MCF 10A (cell line): ENCODE results near the gene MRFAP1L1. TPM values are rescaled to one million over a fixed set of nuclear protein-coding genes. Genes with fewer than 3 reads are reported as not detected.

Source experiments
- BruUV-seq: library from RNA; stranded (reverse); fragments of 400-500 nt; replicated peaks from 2 replicates; lab custom pipeline; 2021; lab: Mats Ljungman, UMichigan
- CTCF ChIA-PET: fragments of 300-600 bp; sonication (Branson Sonifier 250); formaldehyde crosslinking; extraction: SDS; loops from one replicate; lab custom pipeline; 2021; ENCODE audit warnings: antibody characterized with exemption, inconsistent platforms; lab: Yijun Ruan, JAX
- POLR2A ChIA-PET: fragments of 300-600, 350-650 bp; sonication (Branson Sonifier 250); formaldehyde crosslinking; extraction: SDS; loops from one replicate; lab custom pipeline; 2020; ENCODE audit warnings: antibody characterized with exemption, inconsistent platforms; lab: Yijun Ruan, JAX
- DNase-seq: peaks from one replicate; pipeline ENCODE4 v3.0.0-alpha.2; 2018; ENCODE audit not compliant: unreplicated experiment
- H3K27ac Mint-ChIP-seq: one replicate; pipeline ENCODE4 v1.8.0; 2022; ENCODE audit warnings: mild to moderate bottlenecking, low read depth, mixed read lengths; ENCODE audit not compliant: unreplicated experiment
- H3K27me3 Mint-ChIP-seq: one replicate; pipeline ENCODE4 v1.8.0; 2022; ENCODE audit warnings: mixed read lengths; ENCODE audit not compliant: insufficient read depth, unreplicated experiment
- H3K36me3 Mint-ChIP-seq: one replicate; pipeline ENCODE4 v1.8.0; 2022; ENCODE audit warnings: mild to moderate bottlenecking, moderate library complexity, mixed read lengths; ENCODE audit not compliant: insufficient read depth, unreplicated experiment
- H3K4me1 Mint-ChIP-seq: one replicate; pipeline ENCODE4 v1.8.0; 2022; ENCODE audit warnings: mixed read lengths; ENCODE audit not compliant: insufficient read depth, unreplicated experiment
- H3K4me3 Mint-ChIP-seq: one replicate; pipeline ENCODE4 v1.8.0; 2022; ENCODE audit warnings: mild to moderate bottlenecking, moderate library complexity, mixed read lengths; ENCODE audit not compliant: unreplicated experiment
- H3K9me3 Mint-ChIP-seq: one replicate; pipeline ENCODE4 v1.8.0; 2022; ENCODE audit warnings: mixed read lengths; ENCODE audit not compliant: unreplicated experiment
- intact Hi-C: fragments of 100-400 bp; cut with micrococcal nuclease; formaldehyde crosslinking; loops from 2 replicates; pipeline ENCODE4 v1.14.1; 2022
- total RNA-seq: library from RNA; stranded (reverse); gene quantifications from 2 replicates; pipeline ENCODE4 v1.2.3, GENCODE V29; 2022
- TF ChIP-seq, protein P1 (sequence below): fragments of 200-600 bp; IDR thresholded peaks from one replicate; pipeline ENCODE4 v1.8.0; 2022; ENCODE audit warnings: antibody characterized with exemption, mild to moderate bottlenecking; ENCODE audit not compliant: unreplicated experiment

The MRFAP1L1 gene
- total RNA-seq, 1 experiment from 2014 or later: 42.5 TPM

DNA sequence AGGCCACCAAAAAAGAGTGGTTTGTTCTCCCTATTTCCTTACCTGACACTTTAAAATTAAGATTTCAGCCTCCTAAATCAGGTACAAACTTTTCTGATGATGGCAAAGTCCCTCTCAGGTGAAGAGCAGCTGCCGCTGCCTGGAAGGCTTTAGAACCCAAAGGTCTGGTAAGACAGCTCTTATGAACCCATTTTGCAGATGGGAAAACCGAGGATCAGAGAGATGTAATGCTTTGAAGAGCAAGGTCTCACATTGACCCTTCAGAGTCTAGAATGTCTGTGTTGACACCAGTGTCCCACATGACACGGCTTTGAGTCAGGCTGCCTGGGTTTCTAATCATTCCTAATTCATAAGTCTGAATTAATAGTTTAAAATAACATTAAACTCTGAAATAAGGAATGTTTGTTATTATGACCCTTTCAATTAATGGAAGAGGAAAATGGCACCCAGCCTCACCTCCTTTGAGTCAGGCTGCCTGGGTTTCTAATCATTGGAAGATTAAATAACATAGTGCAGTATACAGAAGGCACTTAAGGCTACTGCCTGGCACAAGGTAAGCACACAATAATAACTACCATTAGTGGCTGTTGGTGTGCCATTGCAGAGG, 44.9 kb upstream of the MRFAP1L1 start:
- CTCF ChIA-PET: interaction anchor here (0.9 to 1.3 kb wide), 3 partner anchors 13 to 119 kb away, joined by 3 to 4 read pairs (median 3); no protein-coding TSS in a partner anchor
- Mint-ChIP-seq H3K27ac (no peak overlapping the region), H3K27me3 (no peaks in the 10 kb centered on the region), H3K4me3 (no peak overlapping the region), H3K36me3 (no peaks in the 10 kb centered on the region), H3K9me3 (no peaks in the 10 kb centered on the region), H3K4me1 (peaks cover 10% of the 10 kb centered on the region)
- DNase-seq: no peak
- TF ChIP-seq, protein P1, sequence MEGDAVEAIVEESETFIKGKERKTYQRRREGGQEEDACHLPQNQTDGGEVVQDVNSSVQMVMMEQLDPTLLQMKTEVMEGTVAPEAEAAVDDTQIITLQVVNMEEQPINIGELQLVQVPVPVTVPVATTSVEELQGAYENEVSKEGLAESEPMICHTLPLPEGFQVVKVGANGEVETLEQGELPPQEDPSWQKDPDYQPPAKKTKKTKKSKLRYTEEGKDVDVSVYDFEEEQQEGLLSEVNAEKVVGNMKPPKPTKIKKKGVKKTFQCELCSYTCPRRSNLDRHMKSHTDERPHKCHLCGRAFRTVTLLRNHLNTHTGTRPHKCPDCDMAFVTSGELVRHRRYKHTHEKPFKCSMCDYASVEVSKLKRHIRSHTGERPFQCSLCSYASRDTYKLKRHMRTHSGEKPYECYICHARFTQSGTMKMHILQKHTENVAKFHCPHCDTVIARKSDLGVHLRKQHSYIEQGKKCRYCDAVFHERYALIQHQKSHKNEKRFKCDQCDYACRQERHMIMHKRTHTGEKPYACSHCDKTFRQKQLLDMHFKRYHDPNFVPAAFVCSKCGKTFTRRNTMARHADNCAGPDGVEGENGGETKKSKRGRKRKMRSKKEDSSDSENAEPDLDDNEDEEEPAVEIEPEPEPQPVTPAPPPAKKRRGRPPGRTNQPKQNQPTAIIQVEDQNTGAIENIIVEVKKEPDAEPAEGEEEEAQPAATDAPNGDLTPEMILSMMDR: no peak
- POLR2A ChIA-PET: no interaction called here
- no TSS peak for BruUV-seq
- intact Hi-C loops: no loop called here

DNA sequence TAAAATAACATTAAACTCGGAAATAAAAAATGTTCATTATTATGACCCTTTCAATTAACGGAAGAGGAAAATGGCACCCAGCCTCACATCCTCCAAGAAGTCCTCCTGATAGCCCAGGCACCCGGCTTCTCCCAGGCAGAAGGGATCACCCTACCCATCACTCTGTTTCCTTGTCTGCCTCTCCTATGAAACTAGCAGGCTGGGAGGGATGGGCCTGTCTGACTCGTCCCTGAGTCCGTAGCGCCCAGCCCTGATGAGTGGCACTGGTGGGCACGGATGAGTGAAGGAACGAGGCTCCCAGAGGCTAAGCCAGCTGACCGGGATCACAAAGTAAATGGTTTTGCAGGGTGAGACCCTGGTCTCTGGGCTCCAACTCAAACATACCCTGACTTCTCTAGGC, 44.2 kb upstream of the MRFAP1L1 start:
- Mint-ChIP-seq H3K27me3 (no peaks in the 10 kb centered on the region), H3K4me3 (no peak overlapping the region), H3K36me3 (no peaks in the 10 kb centered on the region), H3K9me3 (no peaks in the 10 kb centered on the region), H3K27ac (no peak overlapping the region), H3K4me1 (peaks cover 16% of the 10 kb centered on the region)
- DNase-seq: no peak
- intact Hi-C loops: no loop called here
- no TSS peak for BruUV-seq
- ChIA-PET CTCF (interaction anchor here (0.9 to 1.2 kb wide), 2 partner anchors 14 to 44 kb away, joined by 3 to 4 read pairs; no protein-coding TSS in a partner anchor), POLR2A (no interaction called here)
- TF ChIP-seq, protein P1: no peak

DNA sequence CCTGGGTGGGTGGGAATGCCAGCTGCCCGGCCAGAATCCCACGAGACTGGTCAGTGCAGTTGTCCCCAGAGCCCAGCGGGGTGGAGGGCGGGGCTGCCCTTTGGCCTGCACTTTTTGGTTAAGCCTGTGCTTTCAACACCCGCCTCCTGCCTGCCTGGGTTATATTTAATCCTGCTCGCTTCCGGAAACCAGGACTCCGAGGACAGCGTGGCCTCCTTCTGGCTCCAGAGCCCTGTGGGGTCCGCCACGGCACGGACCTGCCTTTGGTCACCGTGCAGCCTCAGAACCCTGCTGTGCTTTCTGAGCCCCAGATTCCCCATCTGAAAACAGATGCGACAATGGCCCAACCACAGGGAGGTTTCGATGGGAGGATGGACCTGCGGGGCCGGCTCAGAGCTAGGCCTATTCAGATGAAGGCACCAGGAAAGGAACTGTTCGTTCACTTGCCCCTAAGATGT, 43.5 kb upstream of the MRFAP1L1 start:
- no TSS peak for BruUV-seq
- H3K27me3 Mint-ChIP-seq: no peaks in the 10 kb centered on the region
- no peak overlapping the region for H3K4me3 Mint-ChIP-seq
- peaks cover 11% of the 10 kb centered on the region for H3K4me1 Mint-ChIP-seq
- DNase-seq: no peak
- H3K27ac Mint-ChIP-seq: no peak overlapping the region
- intact Hi-C loops: no loop called here
- no peaks in the 10 kb centered on the region for H3K36me3 Mint-ChIP-seq
- ChIA-PET CTCF (interaction anchor here (1.2 kb wide), 1 partner anchor 15 kb away, joined by 4 read pairs; no protein-coding TSS in a partner anchor), POLR2A (interaction anchor here (0.6 kb wide), 1 partner anchor 113 kb away, joined by 4 read pairs; the partner anchor contains the start of gene MRFAP1)
- no peaks in the 10 kb centered on the region for H3K9me3 Mint-ChIP-seq
- TF ChIP-seq, protein P1: no peak

DNA sequence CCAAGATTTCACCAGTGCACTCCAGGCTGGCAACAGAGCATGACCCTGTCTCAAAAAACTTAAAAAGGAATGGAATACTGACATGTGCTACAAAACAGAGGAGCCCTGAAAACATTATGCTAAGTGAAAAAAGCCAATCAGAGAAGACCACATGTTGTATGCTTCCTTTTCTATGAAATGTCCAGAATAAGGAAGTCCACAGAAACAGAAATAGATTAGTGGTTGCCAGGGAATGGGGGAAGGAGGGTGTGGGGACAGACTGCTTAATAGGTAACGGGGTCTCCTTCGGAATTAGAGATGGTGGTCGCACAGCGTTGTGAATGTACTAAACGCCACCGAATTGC, 42.8 kb upstream of the MRFAP1L1 start:
- H3K4me1 Mint-ChIP-seq: peaks cover 14% of the 10 kb centered on the region
- CTCF ChIA-PET: no interaction called here
- no peak overlapping the region for H3K27ac Mint-ChIP-seq
- H3K4me3 Mint-ChIP-seq: no peak overlapping the region
- intact Hi-C loops: no loop called here
- no peaks in the 10 kb centered on the region for H3K27me3 Mint-ChIP-seq
- TF ChIP-seq, protein P1: no peak
- no TSS peak for BruUV-seq
- H3K9me3 Mint-ChIP-seq: no peaks in the 10 kb centered on the region
- no peak for DNase-seq
- no peaks in the 10 kb centered on the region for H3K36me3 Mint-ChIP-seq
- POLR2A ChIA-PET: no interaction called here
